ENCODE data around the gene BICC1. TPM values are rescaled to one million over a fixed set of nuclear protein-coding genes. Genes with fewer than 3 reads are reported as not detected.

Gene BICC1
- total RNA-seq, 2 donors from 2014 or later = 0.27 to 0.40 TPM

DNA sequence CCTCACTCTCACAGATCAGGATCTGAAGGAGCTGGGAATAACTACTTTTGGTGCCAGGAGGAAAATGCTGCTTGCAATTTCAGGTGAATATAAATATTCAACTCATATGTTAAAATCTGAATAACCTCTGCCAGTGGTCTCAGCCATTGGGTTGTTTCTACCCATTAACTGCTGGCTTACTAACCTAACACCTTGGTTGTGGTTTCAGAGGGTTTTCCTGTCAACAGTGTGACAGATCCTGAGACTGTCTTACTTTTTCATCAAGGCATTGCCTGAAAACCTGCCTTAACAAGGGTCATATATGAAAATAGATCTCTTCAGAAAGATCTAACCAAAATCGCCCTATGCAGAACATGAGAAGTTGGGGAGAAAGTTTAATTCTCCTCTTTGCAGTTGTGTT, 307.7 kb downstream of the BICC1 start:
- Histone ChIP-seq H3K27me3 (ENCODE audit: control insufficient read depth, insufficient read depth, low read length, poor library complexity, severe bottlenecking) (no peaks in the 10 kb centered on the region), H3K9ac (ENCODE audit: extremely low read depth, low read length, poor library complexity, severe bottlenecking) (no peak overlapping the region), H3K9me3 (ENCODE audit: control insufficient read depth, low read length) (no peaks in the 10 kb centered on the region), H3K36me3 (ENCODE audit: control insufficient read depth, insufficient read depth, low read length) (no peaks in the 10 kb centered on the region), H3K27ac (ENCODE audit: low read depth, low read length) (no peak overlapping the region), H3K4me1 (ENCODE audit: control insufficient read depth, insufficient read depth, low read length) (no peaks in the 10 kb centered on the region), H3K4me3 (ENCODE audit: low read length) (no peak overlapping the region)
- H3K4me1 Mint-ChIP-seq = no peaks in the 10 kb centered on the region
- H3K4me3 Mint-ChIP-seq = no peak overlapping the region
- WGBS, 2 experiments (ENCODE audit: insufficient coverage in 1 of 2, insufficient read length in 1 of 2) = 88% methylated on average over 1 of the region's 1 CpG; no CpG with 5 or more reads in 1 of the 2 experiments
- no peaks in the 10 kb centered on the region for H3K36me3 Mint-ChIP-seq (ENCODE audit: low read depth)
- no peak for DNase-seq
- no peaks in the 10 kb centered on the region for H3K27me3 Mint-ChIP-seq (ENCODE audit: insufficient read depth)
- TF ChIP-seq, protein P1, sequence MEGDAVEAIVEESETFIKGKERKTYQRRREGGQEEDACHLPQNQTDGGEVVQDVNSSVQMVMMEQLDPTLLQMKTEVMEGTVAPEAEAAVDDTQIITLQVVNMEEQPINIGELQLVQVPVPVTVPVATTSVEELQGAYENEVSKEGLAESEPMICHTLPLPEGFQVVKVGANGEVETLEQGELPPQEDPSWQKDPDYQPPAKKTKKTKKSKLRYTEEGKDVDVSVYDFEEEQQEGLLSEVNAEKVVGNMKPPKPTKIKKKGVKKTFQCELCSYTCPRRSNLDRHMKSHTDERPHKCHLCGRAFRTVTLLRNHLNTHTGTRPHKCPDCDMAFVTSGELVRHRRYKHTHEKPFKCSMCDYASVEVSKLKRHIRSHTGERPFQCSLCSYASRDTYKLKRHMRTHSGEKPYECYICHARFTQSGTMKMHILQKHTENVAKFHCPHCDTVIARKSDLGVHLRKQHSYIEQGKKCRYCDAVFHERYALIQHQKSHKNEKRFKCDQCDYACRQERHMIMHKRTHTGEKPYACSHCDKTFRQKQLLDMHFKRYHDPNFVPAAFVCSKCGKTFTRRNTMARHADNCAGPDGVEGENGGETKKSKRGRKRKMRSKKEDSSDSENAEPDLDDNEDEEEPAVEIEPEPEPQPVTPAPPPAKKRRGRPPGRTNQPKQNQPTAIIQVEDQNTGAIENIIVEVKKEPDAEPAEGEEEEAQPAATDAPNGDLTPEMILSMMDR (conservative IDR thresholded peaks at IDR 0.05) = no peak
- no peaks in the 10 kb centered on the region for H3K9me3 Mint-ChIP-seq
- no peak overlapping the region for H3K27ac Mint-ChIP-seq

DNA sequence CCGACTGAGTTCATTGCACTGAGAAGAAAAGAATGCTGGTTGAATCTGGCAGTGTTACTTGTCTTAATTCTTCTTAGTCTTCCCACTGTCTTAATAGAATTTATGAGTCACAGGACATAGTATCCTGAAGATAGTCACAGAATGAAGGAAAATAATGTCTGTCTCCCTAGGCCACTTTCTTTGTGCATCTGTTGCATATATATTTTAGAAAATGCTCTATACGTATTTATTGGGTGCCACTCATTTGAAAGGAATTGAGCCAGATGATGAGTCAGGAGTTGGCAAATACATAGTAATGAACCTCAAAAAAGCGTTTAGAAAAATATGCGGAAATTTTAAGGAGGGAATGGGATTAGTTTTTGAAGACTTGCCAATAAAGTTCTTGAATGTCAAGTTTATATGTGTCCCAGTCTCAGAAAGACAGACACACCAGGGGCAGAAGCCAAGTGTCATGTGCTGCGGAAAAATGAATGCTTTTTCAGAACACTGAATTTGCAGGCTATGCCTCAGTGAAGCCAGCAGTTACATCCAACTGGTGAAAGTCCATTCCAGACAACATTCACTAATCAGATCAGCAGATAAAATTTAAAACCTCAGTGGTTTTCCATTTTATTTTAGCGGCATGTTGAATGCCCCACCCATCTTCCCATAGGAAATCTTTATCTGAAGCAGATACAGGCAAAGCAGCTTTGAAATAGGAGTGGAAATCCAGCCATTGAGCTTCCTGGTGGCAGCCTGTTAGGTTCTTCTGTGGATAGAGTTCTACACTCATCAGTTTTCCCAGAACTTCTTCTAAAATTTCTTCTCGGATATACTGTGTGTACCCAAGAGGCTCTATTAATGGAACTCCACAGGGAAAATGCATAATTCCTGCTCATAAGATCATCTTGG, 308.4 kb downstream of the BICC1 start:
- Mint-ChIP-seq H3K4me1 (peaks cover 2% of the 10 kb centered on the region), H3K4me3 (no peak overlapping the region), H3K36me3 (ENCODE audit: low read depth) (no peaks in the 10 kb centered on the region), H3K9me3 (no peaks in the 10 kb centered on the region), H3K27me3 (ENCODE audit: insufficient read depth) (no peaks in the 10 kb centered on the region), H3K27ac (no peak overlapping the region)
- H3K9ac ChIP-seq (ENCODE audit: extremely low read depth, low read length, poor library complexity, severe bottlenecking) = no peak overlapping the region
- H3K4me1 ChIP-seq (ENCODE audit: control insufficient read depth, insufficient read depth, low read length) = no peaks in the 10 kb centered on the region
- no peaks in the 10 kb centered on the region for H3K9me3 ChIP-seq (ENCODE audit: control insufficient read depth, low read length)
- no peak for DNase-seq
- H3K36me3 ChIP-seq (ENCODE audit: control insufficient read depth, insufficient read depth, low read length) = no peaks in the 10 kb centered on the region
- 91 to 93% methylated on average over 5 to 7 of the region's 7 CpGs for WGBS, 2 experiments (ENCODE audit: insufficient coverage in 1 of 2, insufficient read length in 1 of 2)
- H3K27ac ChIP-seq (ENCODE audit: low read depth, low read length) = no peak overlapping the region
- no peaks in the 10 kb centered on the region for H3K27me3 ChIP-seq (ENCODE audit: control insufficient read depth, insufficient read depth, low read length, poor library complexity, severe bottlenecking)
- H3K4me3 ChIP-seq (ENCODE audit: low read length) = no peak overlapping the region
- TF ChIP-seq, protein P1 (conservative IDR thresholded peaks at IDR 0.05) = no peak

DNA sequence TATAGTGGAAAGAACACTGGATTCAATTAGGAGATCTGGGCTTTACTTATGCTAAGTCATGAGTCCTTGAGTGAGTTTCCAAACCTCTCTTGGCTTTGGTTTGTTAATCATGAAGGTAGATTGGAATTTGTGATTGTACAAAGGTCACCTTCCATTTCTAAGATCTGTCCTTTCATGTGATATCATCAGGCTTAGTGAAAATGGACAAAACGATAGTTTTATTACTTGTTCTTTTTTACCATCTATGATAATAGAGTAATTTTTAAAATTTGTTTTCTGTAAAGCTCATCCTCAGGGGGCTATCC, 309.0 kb downstream of the BICC1 start:
- Mint-ChIP-seq H3K27ac (no peak overlapping the region), H3K4me3 (no peak overlapping the region), H3K9me3 (no peaks in the 10 kb centered on the region), H3K4me1 (peaks cover 3% of the 10 kb centered on the region), H3K36me3 (ENCODE audit: low read depth) (no peaks in the 10 kb centered on the region), H3K27me3 (ENCODE audit: insufficient read depth) (no peaks in the 10 kb centered on the region)
- no peaks in the 10 kb centered on the region for H3K4me1 ChIP-seq (ENCODE audit: control insufficient read depth, insufficient read depth, low read length)
- no peak for DNase-seq
- no peaks in the 10 kb centered on the region for H3K27me3 ChIP-seq (ENCODE audit: control insufficient read depth, insufficient read depth, low read length, poor library complexity, severe bottlenecking)
- no peaks in the 10 kb centered on the region for H3K9me3 ChIP-seq (ENCODE audit: control insufficient read depth, low read length)
- H3K36me3 ChIP-seq (ENCODE audit: control insufficient read depth, insufficient read depth, low read length) = no peaks in the 10 kb centered on the region
- no peak overlapping the region for H3K4me3 ChIP-seq (ENCODE audit: low read length)
- H3K9ac ChIP-seq (ENCODE audit: extremely low read depth, low read length, poor library complexity, severe bottlenecking) = no peak overlapping the region
- no CpG with 5 or more reads among the region's 1 CpG for WGBS, 2 experiments (ENCODE audit: insufficient coverage in 1 of 2, insufficient read length in 1 of 2)
- TF ChIP-seq, protein P1 (conservative IDR thresholded peaks at IDR 0.05) = no peak
- H3K27ac ChIP-seq (ENCODE audit: low read depth, low read length) = no peak overlapping the region

All from endodermal cell (in vitro differentiated cells).